Measurements from ENCODE around the gene OPHN1. TPM values are rescaled to one million over a fixed set of nuclear protein-coding genes. Genes with fewer than 3 reads are reported as not detected.

The OPHN1 gene
- total and polyA plus RNA-seq, 2 experiments from 2014 or later, result 2.2 to 3.8 TPM

DNA sequence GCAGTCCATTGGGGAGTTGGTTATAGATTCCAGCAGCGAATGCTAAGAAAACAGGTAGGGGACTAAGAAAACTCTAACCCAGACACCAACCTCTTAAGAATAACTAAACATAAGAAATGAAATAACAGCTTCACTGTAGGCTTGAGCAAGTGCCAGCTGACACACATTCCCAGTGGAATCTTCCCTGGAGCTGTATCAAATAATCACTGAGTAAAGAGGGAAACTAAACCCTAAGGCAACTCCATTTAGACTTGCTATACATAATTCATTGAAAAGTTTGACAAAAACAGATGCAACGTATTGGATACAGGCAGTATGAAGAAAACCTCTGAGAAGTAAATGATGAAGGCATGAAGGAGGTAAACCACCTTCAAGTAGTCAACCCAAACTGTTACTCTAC lies 293.5 kb downstream of the OPHN1 start (continued):
- TF ChIP-seq STAT1 (IDR thresholded peaks at IDR 0.05; ENCODE audit: unreplicated experiment) (no peak), EZH2phosphoT487 (IDR thresholded peaks at IDR 0.05; ENCODE audit: unreplicated experiment) (no peak), CREB1 (CRISPR knock-in tag; IDR thresholded peaks at IDR 0.05; ENCODE audit: low read depth) (no peak), POLR2AphosphoS5 (IDR thresholded peaks at IDR 0.05; ENCODE audit: low read depth) (no peak), ZNF331 (CRISPR knock-in tag; IDR thresholded peaks at IDR 0.05; ENCODE audit: low read depth) (no peak), JUNB (IDR thresholded peaks at IDR 0.05; ENCODE audit: unreplicated experiment) (no peak), ZNF114 (CRISPR knock-in tag; IDR thresholded peaks at IDR 0.05) (no peak), EZH2 (IDR thresholded peaks at IDR 0.05; ENCODE audit: low read depth, unreplicated experiment) (no peak)
- TF ChIP-seq, protein P1, sequence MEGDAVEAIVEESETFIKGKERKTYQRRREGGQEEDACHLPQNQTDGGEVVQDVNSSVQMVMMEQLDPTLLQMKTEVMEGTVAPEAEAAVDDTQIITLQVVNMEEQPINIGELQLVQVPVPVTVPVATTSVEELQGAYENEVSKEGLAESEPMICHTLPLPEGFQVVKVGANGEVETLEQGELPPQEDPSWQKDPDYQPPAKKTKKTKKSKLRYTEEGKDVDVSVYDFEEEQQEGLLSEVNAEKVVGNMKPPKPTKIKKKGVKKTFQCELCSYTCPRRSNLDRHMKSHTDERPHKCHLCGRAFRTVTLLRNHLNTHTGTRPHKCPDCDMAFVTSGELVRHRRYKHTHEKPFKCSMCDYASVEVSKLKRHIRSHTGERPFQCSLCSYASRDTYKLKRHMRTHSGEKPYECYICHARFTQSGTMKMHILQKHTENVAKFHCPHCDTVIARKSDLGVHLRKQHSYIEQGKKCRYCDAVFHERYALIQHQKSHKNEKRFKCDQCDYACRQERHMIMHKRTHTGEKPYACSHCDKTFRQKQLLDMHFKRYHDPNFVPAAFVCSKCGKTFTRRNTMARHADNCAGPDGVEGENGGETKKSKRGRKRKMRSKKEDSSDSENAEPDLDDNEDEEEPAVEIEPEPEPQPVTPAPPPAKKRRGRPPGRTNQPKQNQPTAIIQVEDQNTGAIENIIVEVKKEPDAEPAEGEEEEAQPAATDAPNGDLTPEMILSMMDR (conservative IDR thresholded peaks at IDR 0.05; ENCODE audit: low read depth in 2 of 2), result no peak
- TF ChIP-seq, protein P2, sequence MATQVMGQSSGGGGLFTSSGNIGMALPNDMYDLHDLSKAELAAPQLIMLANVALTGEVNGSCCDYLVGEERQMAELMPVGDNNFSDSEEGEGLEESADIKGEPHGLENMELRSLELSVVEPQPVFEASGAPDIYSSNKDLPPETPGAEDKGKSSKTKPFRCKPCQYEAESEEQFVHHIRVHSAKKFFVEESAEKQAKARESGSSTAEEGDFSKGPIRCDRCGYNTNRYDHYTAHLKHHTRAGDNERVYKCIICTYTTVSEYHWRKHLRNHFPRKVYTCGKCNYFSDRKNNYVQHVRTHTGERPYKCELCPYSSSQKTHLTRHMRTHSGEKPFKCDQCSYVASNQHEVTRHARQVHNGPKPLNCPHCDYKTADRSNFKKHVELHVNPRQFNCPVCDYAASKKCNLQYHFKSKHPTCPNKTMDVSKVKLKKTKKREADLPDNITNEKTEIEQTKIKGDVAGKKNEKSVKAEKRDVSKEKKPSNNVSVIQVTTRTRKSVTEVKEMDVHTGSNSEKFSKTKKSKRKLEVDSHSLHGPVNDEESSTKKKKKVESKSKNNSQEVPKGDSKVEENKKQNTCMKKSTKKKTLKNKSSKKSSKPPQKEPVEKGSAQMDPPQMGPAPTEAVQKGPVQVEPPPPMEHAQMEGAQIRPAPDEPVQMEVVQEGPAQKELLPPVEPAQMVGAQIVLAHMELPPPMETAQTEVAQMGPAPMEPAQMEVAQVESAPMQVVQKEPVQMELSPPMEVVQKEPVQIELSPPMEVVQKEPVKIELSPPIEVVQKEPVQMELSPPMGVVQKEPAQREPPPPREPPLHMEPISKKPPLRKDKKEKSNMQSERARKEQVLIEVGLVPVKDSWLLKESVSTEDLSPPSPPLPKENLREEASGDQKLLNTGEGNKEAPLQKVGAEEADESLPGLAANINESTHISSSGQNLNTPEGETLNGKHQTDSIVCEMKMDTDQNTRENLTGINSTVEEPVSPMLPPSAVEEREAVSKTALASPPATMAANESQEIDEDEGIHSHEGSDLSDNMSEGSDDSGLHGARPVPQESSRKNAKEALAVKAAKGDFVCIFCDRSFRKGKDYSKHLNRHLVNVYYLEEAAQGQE (IDR thresholded peaks at IDR 0.05; ENCODE audit: unreplicated experiment), result no peak

DNA sequence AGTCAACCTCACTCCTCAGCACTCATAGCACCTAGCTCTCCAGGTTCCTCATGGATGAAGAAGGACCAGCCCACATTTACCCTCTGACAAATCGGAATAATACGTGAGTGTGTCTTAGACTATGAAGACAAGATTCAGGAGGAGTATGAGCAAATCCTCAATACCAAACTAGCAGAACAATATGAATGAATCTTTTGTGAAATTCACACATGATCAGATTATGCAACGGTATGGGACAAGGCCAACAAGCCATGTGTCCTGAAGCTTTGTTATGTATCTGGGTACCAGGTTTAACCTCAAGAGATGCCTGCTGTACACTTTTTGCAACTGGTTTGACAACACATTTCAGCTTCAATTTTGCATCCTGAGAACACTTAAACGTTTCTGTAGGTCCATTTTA lies 300.1 kb downstream of the OPHN1 start:
- no peak for ATAC-seq
- no peak for TF ChIP-seq EZH2phosphoT487 (IDR thresholded peaks at IDR 0.05; ENCODE audit: unreplicated experiment)
- no peak for TF ChIP-seq ZNF114 (CRISPR knock-in tag; IDR thresholded peaks at IDR 0.05)
- no peak for TF ChIP-seq POLR2AphosphoS5 (IDR thresholded peaks at IDR 0.05; ENCODE audit: low read depth)
- TF ChIP-seq, protein P1 (conservative IDR thresholded peaks at IDR 0.05; ENCODE audit: low read depth in 2 of 2), result no peak
- TF ChIP-seq ZNF331 (CRISPR knock-in tag; IDR thresholded peaks at IDR 0.05; ENCODE audit: low read depth), result no peak
- TF ChIP-seq, protein P2 (IDR thresholded peaks at IDR 0.05; ENCODE audit: unreplicated experiment), result no peak
- TF ChIP-seq NANOG (IDR thresholded peaks at IDR 0.05; ENCODE audit: borderline replicate concordance), result no peak

More for the DNA sequence above, 300.1 kb downstream of the OPHN1 start:
- H3K36me3 ChIP-seq (ENCODE audit: insufficient read depth), result no peaks in the 10 kb centered on the region
- H3K27ac ChIP-seq (ENCODE audit: low read depth), result no peak overlapping the region
- no peaks in the 10 kb centered on the region for H3K9me3 Mint-ChIP-seq
- H4K20me1 ChIP-seq (replicated peaks; ENCODE audit: insufficient read depth), result no peaks in the 10 kb centered on the region
- H2AFZ ChIP-seq, result no peak overlapping the region
- H3K27me3 ChIP-seq (ENCODE audit: insufficient read depth), result no peaks in the 10 kb centered on the region
- no peak overlapping the region for H3K4me3 ChIP-seq
- no peaks in the 10 kb centered on the region for H3K79me2 ChIP-seq (replicated peaks; ENCODE audit: insufficient read depth)
- no peaks in the 10 kb centered on the region for H3K4me1 ChIP-seq (ENCODE audit: insufficient read depth)
- H3K27ac Mint-ChIP-seq, result no peak overlapping the region
- H3K36me3 Mint-ChIP-seq (ENCODE audit: low read depth), result no peaks in the 10 kb centered on the region
- DNase-seq (ENCODE audit: low spot score), result no peak
- H3K27me3 Mint-ChIP-seq (ENCODE audit: insufficient read depth, low read depth, poor library complexity), result no peaks in the 10 kb centered on the region
- H3K4me2 ChIP-seq, result no peak overlapping the region
- no peaks in the 10 kb centered on the region for H3K9me2 ChIP-seq (ENCODE audit: insufficient read depth)
- H3F3A ChIP-seq (replicated peaks; ENCODE audit: low read depth), result no peaks in the 10 kb centered on the region
- H3K4me1 Mint-ChIP-seq, result no peaks in the 10 kb centered on the region
- no peak overlapping the region for H3K4me3 Mint-ChIP-seq
